GM21576 (cell line): ENCODE results near the gene BRF1.
A peak's percentile ranks its signal among the peaks of the same experiment; 100 is the strongest.
"Not testable (repeated sequence)": the region's sequence is repeated elsewhere in the genome, so short reads cannot be mapped to it uniquely, and the experiment has no call there.

ENCODE experiments used
- ATAC-seq: cut with Tn5 transposase; IDR thresholded peaks from one replicate; pipeline ENCODE4 v1.9.1; 2021; ENCODE audit warnings: mild to moderate bottlenecking, moderate library complexity; ENCODE audit not compliant: unreplicated experiment

Gene BRF1, protein sequence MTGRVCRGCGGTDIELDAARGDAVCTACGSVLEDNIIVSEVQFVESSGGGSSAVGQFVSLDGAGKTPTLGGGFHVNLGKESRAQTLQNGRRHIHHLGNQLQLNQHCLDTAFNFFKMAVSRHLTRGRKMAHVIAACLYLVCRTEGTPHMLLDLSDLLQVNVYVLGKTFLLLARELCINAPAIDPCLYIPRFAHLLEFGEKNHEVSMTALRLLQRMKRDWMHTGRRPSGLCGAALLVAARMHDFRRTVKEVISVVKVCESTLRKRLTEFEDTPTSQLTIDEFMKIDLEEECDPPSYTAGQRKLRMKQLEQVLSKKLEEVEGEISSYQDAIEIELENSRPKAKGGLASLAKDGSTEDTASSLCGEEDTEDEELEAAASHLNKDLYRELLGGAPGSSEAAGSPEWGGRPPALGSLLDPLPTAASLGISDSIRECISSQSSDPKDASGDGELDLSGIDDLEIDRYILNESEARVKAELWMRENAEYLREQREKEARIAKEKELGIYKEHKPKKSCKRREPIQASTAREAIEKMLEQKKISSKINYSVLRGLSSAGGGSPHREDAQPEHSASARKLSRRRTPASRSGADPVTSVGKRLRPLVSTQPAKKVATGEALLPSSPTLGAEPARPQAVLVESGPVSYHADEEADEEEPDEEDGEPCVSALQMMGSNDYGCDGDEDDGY

DNA sequence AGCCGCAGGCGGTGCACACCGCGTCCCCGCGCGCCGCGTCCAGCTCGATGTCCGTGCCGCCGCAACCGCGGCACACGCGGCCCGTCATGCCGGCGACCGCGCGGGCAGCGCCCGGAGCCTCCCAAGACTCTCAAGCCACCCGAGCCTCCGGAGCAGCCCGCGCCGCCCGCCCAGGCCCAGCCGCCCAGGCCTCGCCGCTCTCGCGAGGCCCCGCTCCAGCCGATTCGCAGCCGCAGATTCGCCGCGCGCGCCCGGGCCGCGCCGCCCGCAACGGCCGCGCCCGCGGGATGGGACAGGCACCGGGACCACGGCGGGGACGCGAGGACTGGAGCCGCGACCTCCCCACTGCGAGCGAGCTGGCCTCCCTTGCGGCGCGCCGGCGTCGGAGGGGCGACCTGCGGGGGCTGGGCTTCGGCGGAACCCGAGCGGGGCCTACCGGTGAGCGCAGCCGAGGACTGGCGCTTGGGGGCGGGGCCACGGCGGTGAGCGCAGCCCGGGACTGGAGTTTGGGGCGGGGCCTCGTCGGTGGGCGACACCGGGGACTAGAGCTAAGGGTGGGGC, at the start of gene BRF1:
BRF1 (minus strand) TSS at position 460 of the 561 bp plus-strand sequence; CDS start at position 88, 372 bp downstream.
- peak; percentile 82 for ATAC-seq

DNA sequence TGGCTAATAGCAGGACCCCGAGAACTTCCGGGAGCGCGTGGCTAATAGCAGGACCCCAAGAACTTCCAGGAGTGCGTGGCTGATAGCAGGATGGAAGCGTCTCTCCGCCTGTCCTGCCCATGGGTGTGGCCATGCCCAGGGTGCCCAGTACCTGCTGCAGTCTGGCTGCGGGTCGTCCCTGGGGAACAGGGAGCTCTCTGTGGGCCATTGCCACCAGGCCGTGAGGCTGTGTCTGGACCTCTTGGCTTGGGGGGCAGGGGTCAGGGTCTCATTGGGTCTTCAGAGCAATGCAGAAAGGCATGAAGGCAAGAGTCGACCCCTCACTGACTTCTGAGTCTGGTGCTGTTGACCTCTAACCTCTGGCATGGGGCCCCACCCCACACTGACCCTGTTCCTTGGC, 49.2 kb upstream of the BRF1 start:
- ATAC-seq: no peak

DNA sequence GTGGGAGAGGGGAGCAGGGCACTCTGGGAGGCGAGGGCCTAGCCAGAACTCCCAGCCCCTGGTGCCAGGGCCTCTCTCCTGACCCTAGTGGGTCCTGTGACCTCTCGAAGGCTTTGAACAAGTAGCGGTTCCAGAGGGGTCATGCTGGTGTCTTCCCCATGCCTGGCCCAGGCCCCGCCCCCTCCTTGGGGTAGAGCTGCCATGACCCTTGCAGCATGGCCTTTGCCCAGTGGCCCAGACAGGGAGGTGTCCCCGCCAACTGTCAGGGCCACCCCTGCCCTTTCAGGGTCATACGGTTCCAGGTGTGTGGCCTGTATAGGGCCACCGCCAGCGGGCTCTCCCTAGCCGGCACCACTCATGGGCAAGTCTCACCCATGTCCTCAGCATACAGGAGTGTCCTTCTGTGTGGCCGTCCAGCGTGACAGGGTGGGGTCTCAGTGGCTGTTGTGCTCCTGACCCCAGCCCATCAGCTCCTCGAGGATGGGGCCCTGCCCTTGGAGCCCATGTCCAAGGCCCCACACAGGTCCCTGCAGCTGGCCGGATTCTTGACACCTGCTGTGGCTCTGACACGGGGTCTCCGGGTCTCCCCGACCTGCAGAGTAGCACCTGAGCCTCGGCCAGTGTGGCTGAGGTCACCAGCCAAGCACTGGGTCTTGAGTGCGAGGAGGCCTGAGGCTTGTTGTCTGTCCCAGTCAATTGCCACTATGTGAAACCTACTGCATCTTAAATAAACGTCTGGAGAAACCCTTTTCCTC, 48.3 kb upstream of the BRF1 start:
- ATAC-seq: no peak

DNA sequence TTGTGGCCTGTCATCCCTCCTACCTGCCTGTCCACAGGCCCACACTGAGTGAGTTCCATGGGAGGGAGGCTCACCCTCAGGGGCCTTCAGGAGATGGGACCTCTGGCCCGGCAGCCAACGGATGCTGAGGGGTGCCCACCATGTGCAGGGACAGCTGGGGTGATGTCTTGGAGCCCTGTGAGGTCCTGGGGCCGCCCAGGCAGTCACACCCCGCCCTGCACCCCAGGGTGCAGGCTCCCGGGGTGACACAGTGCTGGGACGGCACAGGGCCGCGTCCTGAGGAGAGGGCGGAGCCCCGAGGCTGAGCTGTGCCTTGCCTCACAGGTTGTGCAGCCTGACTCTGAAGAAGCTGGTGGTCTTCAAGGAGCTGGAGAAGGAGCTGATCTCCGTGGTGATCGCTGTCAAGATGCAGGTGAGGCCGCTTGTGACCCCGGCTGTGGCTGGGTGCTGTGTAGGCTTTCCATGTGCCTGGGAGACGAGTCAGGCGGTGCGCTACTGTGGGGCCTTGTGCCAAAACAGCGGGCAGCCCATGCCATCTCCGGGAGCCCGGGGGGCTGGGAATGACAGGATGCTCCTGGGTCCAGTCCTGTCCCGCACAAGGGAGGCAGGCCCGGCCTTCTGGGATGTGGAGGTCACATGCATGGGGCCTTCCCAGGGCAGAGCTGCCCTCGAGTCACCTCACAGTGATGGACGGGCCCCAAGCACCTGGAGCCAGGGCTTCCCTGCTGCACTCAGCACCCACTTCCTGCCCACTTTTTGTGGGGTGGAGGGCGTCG, 47.6 kb upstream of the BRF1 start:
- no peak for ATAC-seq

DNA sequence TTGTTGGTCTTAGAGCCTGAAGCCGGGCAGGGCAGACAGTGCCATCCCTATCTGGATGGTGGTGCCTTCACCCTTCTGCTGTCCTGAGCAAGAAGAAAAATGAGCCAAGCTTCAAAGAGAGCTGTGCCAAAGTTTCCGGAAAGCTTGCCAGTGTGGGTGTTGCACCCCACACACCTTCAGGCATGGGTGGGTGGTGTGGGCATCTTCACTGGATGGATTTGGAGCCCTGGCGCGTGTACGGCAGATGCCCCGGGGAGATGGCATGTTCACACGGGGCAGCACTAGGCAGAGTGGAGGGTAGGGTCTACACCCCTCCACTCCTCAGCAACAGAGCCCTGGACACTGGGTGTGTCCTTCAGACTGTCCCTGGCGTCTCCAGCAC, 46.8 kb upstream of the BRF1 start:
- no peak for ATAC-seq

DNA sequence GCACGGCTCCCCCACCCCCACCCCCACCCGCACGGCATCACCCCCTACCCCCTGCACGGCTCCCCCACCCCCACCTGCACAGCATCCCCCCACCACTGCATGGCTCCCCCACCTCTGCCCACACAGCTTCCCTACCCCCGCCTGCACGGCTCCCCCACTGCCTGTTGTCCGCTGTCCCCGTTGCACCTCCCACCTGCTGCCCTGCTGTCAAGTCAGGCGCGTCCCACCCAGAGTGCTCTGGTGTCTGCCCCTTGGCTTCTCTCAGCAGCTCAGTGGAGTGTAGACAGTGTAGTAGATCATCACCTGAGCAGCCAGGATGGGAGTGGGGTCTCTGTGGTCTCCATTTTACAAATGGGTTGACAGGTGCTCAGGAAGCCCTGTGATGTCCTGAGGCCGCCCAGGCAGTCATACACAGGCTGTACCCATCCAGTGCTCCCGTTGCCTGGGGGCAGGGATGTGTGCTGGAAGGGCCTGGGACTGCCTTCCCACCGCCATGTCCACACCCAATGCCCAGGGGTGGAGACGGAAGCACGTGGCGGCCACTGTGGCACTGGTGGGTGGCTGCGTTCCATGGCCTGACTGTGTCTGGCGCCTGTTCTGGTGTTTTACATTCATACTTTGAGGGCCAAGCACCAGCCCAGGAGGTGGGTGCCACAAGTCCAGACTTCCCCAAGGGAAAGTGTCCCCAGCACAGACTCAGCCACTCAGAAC, 46.2 kb upstream of the BRF1 start:
- ATAC-seq: no peak

DNA sequence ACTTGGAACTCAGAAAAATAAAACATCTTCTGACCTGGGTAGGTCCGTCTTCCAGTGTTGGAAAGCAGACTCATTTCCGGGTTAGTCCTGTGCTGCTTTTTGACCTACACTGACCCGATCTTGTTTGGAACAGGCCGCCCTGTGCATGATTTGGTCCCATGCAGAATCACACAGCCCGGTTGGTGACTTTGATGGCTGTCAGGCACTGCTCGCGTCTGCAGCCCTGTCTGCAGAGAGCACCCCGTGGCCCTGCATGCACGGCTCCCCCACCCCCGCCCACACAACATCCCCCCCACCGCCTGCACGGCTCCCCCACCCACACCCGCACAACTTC, 45.4 kb upstream of the BRF1 start:
- no peak for ATAC-seq

DNA sequence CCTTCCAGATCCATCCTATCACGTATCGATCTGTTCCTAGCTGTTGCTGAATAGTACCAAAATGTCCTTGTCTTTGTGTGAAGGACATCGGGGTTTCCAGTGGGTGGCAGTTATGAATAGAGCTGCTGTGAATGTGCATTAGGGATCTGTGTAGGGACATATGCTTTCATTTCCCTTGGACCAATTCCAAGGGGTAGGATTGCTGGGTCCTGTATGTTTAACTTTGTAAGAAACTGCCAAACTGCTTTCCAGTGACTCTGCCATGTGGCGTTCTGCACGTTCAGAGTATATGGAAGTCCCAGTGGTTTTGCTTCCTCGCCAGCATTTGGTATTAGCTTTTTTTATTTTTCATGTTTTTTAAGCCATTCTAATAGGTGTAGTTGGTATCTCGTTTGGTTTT, 42.4 kb upstream of the BRF1 start:
- no peak for ATAC-seq

DNA sequence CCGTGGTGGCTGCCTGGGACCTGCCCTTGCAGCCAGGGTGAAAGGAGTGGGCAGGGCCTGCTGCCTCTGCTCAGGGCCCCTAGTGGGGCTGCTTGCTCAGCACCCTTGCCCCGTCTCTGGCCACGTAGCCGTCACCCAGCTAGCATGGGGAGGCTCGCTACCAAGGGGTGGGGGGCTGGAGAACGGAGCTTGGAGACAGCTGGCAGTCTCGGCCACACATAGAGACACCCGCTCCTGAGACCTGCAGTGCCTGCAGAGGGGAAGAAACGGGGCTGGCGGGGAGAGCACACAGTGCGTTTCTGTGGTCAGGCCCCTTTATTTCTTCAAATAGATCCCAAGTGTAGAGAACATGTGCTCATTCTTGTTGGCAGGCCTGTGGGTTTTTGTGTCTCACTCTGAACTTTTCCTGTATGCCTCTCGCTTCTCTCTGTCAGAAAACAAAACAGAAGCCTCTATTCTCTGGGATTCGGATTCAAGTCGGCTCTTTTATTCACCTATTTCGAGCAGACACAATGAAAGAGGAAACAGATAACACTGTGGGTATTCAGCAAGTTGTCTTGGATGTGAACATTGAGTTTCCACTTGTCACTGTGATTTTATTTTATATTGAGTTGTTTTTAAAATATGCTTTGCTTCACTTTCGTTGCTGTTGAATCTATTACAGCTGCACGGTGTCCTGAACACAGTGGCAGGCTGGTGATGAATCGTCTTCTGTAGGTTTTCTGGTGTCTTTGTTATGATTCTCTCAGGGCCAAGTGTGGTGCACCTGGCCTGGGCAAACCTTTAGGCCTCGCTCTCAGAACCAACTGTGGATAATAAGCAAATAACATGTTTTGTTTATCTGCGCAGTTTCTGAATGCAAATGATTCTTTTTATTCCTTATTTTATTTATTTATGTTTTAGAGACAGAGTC, 40.3 kb upstream of the BRF1 start:
- ATAC-seq: no peak

DNA sequence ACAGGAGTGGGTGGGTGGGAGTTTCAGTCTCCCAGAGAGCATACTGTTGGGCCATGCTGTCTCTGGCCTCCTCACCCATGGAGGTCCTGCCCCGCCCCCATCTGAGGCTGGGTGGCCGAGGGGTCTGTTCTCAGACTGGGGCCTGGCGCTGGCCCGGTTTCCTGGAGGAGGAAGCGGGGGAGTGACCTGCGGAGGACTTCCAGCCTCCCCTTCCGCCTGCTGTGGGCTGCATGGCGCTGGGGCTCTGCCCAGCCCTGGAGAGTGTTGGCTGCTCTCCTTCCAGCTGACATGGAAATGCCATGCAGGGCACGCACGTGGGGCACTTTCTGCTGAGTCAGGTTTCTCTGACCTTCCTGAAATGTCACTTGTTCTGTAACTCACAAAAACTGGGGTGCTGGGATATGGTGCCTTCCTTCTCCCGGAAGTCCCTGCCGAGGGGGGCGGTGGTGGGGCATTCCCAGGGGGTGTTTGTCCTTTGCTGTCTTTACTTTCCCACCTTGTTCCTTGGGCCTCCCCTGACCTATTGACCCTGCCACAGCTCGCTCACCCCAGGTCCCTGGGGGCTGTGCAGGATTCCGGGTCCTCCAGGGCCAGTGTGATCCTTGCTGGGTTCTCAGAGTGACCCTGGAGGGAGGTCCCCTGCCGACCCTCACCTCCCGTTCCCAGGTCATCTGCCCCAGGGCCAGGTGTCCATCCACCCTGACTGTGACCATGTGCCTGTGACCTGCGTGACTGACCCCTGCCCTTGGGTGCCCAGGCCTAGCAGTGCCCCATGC, 37.4 kb upstream of the BRF1 start:
- no peak for ATAC-seq

DNA sequence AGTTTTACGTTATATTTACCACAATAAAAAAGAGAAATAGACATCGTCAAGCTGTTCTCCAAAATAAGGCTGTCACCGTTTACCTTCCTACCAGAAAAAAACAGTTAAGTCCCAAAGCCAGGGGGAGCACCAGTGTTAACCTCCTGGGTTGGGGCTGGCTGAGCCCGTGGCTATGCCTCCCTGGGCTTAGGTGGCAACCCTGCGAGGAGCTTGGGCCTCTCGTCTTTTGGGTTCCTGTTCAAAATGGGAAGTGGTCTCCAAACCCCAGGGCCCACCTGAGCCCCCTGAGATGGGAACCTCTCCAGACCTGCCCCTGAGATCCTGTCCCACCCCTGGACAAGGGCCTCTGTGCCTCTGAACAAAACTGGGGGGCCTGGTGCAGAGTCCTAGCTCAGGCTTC, 36.6 kb upstream of the BRF1 start:
- no peak for ATAC-seq

DNA sequence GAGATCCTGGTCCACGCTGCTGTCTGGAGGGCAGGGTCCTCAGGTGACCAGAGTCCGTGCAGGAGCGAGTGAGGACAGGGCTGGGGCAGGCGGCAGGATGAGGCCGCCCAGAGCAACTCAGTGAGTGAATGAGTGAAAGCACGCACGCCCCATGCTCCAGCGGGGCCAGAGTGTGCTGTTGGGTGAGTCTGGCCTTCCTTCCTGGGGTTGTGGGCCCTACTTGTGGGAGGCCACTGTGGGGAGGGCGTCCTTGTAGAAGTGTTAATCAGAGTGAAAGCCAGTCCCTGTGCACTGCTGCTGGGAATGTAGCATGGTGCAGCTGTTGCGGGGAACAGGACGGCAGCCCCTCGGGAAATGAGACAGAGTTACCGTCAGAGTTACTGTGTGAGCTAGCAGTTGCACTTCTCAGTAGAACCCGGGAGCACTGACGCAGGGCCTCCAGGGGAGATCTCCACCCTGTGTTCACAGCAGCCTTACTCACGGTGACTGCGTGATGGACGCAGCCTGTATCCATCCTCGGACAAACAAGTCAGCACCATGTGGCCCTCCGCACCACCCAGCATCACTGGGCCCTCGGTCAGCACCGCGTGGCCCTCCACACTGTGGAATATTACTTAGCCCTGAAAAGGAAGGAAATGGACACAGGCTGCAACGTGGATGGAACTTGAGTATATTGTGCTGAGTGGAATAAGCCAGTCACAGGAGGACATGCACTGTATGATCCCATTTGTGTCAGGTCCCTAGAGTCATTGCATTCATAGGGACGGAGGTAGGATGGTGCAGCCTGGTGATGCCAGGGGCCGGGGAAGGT, 35.9 kb upstream of the BRF1 start:
- no peak for ATAC-seq

DNA sequence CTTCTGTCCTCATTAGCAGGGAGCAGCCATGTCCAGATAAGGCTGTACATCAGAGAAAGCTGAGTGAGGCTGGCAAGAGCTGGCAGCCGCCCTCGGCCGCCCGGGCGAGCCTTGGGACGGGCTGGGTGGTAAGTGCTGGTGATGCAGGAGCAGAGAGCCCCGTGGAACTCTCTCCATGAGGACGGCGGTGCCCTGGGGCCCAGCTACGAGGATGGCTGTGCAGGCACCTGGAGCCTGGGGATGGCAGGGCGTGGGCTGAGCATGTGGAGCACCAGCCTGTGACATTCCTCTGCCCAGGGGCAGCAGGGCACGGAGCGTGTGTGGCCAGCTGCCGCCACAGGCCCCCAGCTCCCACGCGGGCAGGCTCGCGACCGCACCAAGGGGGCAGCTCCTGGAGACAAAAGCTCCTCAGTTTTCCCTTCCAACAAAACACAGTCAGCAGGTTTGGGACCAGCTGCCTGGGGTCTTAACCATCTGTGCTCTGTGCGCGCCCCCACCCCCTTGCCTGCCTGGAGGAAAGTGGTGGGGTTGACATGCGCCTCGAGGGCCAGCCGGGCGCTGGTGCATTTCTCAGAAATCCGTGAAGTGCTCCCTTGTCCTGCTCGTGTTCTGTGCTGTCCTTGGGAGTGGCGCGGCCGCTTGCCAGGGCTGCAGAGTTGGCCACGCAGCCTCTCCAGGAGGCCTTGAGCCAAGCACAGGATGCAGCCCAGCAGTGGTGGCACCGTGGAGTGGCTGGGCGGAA, 35.1 kb upstream of the BRF1 start:
- no peak for ATAC-seq

DNA sequence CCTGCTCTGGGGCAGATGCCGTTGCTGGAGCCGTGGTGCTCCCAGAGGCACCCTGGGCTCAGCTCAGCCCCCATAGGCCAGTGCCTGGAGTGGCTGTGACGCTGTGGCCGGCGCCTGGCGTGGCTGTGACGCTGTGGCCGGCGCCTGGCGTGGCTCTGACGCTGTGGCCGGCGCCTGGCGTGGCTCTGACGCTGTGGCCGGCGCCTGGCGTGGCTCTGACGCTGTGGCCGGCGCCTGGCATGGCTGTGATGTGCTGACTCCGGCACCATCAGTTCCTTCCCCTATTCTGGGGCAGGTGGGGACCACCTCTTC, 34.4 kb upstream of the BRF1 start:
- not testable (repeated sequence) for ATAC-seq

DNA sequence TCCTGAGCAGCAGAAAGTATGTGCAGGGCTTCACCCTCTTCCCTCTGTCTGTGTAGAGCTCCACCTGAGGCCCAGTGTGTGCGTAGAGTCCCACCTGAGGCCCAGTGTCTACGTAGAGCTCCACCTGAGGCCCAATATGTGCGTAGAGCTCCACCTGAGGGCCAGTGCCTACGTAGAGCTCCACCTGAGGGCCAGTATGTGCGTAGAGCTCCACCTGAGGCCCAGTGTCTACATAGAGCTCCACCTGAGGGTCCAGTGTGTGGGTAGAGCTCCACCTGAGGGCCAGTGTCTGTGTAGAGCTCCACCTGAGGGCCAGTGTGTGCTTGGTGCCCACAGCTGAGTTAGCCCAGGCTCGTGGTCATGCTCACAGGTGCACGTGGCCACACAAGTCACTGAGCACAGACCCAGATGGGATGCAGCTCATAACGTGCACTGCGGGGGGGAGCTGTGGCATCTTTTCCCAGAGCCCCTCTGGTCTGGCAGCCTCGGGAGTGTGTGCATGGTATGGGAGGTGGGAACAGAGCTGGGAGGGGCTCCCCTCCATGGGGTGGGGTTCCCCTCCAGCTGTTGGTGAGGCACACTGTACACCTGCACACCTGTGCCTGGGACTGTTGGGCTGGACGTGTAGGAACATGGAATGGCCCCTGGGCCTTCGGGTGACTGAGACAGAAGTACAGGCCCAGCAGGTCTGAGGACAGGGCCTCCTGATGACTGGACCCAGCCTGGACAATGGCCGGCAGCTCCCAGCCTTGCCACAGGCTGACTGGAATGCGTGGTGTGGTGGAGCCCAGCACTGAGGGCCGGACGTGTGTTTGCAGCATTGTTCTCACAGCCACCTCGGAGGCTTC, 33.8 kb upstream of the BRF1 start:
- no peak for ATAC-seq
